Measurements from ENCODE around the gene NOC4L. TPM values are rescaled to one million over a fixed set of nuclear protein-coding genes. Genes with fewer than 3 reads are reported as not detected.

Gene NOC4L
- total RNA-seq, 1 donor = 13.2 TPM

DNA sequence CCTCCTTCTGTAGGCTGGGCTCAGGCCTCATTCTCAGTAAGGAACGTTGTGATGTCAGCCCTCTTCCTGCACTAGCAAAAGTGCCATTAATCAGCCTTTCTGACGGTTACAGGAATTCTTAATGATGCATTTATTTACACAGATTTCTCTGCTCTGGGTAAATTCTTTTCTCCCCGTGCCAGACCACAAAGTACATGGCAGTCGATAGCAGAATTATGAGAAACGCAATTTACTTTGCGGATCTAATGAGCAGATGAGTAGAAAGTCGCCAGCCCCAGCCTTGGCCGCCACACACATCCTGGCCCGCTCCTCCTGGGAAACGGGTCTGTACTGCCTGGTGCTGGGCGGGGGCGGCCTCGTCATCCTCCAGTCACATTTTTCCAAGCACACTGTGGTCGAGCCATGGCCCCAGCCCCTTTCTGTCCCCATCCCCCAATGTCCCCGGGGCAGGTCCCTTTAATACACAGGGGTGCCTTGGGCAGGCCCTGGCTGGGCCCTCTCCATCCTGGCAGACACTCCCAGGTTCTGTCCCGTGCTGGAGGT, 25.9 kb downstream of the NOC4L start:
- no peak overlapping the region for H3K4me3 ChIP-seq (ENCODE audit: low read depth, low read length)
- peak; percentile 88 for DNase-seq (ENCODE audit: low read depth)
- TF ChIP-seq, protein P1, sequence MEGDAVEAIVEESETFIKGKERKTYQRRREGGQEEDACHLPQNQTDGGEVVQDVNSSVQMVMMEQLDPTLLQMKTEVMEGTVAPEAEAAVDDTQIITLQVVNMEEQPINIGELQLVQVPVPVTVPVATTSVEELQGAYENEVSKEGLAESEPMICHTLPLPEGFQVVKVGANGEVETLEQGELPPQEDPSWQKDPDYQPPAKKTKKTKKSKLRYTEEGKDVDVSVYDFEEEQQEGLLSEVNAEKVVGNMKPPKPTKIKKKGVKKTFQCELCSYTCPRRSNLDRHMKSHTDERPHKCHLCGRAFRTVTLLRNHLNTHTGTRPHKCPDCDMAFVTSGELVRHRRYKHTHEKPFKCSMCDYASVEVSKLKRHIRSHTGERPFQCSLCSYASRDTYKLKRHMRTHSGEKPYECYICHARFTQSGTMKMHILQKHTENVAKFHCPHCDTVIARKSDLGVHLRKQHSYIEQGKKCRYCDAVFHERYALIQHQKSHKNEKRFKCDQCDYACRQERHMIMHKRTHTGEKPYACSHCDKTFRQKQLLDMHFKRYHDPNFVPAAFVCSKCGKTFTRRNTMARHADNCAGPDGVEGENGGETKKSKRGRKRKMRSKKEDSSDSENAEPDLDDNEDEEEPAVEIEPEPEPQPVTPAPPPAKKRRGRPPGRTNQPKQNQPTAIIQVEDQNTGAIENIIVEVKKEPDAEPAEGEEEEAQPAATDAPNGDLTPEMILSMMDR (IDR thresholded peaks at IDR 0.05; ENCODE audit: insufficient read depth, low read length) = no peak

DNA sequence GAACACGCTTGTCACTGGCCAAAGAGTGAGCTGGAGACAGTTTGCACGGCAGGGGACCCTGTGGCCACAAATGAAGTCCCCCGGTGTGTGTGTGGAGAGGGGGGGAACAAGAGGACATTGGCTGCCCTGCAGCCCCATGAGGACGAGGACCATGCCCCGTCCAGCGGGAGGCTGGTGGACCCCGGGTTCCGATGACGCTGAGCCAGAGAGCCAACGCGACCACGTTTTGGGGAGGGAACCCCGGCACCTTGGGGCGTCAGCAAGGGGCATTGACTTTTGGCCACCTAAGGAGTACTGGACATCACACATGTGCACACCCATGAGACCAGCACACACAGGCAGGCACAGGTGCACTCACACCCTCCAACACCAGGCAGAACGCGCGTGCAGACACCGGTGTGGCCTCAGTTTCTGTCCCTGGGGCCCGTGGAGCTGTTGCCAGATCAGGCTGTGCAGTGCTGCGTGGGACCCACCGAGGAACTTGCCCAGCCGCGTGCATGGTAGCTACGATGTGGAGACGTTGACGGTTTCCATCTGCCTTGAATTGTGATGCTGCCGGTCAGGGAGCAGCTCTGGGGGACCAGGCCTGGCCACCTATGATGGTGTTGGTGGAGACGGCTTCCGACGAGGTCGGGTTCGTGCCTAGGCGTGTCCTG, 26.5 kb downstream of the NOC4L start:
- no peak overlapping the region for H3K4me3 ChIP-seq (ENCODE audit: low read depth, low read length)
- TF ChIP-seq, protein P1 (IDR thresholded peaks at IDR 0.05; ENCODE audit: insufficient read depth, low read length) = no peak
- DNase-seq (ENCODE audit: low read depth) = no peak

DNA sequence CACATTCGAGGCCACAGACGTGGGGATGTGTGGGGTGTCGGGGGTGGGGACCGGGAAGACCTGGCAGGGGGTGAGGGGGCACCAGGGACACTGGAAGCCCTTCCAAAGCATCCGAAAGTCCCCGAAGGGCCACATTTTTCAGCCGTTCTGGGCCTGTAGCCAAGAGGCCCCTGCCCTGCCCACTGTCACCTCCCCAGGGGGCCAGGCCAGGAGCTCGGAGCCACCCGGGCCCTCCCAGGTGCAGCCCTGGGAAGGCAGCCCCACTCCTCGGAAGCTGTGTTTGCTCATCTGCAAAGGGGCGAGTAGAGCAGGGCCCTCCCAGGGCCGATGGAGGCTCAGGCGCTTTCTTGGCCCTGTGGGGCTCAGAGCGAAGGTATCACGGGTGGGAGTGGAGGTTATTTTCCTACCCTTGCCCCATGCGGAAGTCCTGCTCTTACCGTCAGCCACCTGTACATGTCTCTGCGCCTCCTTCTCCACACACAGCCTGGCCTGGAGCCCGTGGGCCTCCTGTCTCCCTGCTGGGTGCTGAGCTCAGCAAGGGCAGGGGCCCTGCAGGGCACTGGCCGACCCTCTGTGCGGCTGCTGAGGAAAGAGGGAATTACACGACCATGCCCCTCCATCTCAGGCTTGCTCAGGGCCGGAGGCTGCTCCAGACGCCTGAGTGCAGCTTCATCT, 27.2 kb downstream of the NOC4L start:
- no peak for DNase-seq (ENCODE audit: low read depth)
- TF ChIP-seq, protein P1 (IDR thresholded peaks at IDR 0.05; ENCODE audit: insufficient read depth, low read length) = no peak
- no peak overlapping the region for H3K4me3 ChIP-seq (ENCODE audit: low read depth, low read length)

DNA sequence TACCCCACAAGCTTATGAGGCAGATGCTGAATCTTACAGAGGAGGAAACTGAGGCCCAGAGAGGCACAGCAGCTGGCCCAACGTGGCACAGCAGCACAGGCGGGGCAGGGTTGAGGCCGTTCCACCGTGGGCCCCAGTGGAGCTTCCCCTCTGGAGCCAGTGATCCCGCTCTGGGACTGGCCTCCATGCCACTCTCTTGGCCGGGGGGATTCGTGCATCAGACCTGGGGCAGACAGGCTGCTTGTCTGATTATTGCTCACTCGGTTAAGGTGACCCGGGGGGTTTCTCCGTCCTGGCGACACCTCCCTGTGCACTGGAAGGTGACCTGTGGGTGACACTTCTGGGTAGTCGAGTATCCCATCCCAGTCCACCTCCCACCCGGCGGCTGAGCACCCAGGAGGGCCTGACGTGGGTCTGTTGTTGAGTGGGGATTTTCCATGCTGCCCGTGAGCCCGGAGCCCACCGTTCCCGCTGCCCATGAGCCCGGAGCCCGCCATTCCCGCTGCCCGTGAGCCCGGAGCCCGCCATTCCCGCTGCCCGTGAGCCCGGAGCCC, 27.8 kb downstream of the NOC4L start:
- no peak overlapping the region for H3K4me3 ChIP-seq (ENCODE audit: low read depth, low read length)
- no peak for DNase-seq (ENCODE audit: low read depth)
- TF ChIP-seq, protein P1 (IDR thresholded peaks at IDR 0.05; ENCODE audit: insufficient read depth, low read length) = no peak

DNA sequence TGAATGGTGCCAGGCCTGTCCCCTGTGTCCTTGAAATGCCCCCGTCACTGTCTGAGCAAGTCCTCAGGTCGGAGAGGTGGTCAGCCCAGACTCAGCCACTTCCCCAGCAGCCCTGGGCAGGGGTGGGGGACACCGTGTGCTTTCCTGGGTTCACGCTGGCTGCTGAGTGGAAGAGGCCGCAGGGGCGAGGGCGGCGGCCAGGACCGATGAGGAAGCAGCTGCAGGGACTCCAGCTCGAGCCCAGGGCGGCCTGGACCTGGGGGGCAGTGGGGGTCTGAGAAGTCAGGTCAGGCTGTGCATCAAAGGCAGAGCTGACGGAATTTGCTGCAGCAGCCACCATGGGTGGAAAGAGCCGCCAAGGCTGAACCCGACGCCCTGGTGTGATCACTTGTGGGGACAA, 28.4 kb downstream of the NOC4L start:
- no peak for DNase-seq (ENCODE audit: low read depth)
- H3K4me3 ChIP-seq (ENCODE audit: low read depth, low read length) = no peak overlapping the region
- TF ChIP-seq, protein P1 (IDR thresholded peaks at IDR 0.05; ENCODE audit: insufficient read depth, low read length) = no peak

DNA sequence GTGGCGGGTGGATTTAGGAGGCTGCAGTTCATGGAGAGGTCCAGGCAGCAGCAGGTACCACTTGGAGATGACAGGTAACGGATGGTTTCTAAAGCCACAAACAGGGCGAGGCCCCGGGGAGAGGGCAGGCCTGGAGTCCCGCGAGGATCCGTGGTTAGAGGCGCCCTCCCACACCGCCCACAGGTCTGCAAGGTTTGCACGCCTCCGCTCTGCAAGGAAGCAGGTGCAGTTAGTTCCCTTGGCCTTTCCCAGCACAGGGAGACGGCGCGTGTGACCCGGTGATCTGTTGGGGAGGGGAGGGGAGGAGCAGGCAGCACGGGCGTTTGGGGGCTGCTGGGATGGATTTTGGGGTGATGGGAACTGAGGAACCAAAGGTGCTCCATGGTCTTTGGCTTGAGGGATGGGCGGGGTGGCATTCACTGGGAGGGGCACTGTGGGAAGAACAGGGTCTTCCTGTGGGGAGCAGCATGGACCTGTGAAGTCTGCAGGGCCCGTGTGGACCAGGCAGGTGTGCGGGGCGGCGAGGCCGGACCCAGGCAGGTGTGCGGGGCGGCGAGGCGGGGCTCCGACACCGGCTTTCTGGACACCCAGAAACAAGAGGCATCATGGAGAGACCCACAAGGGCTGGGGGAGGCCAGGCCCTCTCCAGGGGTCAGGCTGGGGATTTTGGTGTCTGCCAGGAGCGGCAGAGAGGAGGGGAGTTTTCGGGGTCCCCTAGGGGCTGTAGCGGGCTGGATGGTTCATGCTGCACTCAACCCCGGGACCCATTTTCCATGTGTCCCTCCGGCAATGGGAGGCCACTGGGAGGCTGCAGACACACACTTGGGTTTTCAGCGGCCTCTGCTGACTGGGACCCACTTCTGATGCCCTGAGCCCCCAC, 29.1 kb downstream of the NOC4L start:
- no peak for DNase-seq (ENCODE audit: low read depth)
- TF ChIP-seq, protein P1 (IDR thresholded peaks at IDR 0.05; ENCODE audit: insufficient read depth, low read length) = no peak
- no peak overlapping the region for H3K4me3 ChIP-seq (ENCODE audit: low read depth, low read length)
